Suprapubic skin (tissue), 4 donors: ENCODE data around the gene LHX5.

Experiments used
- EP300 ChIP-seq: sonication (generic); formaldehyde crosslinking; IDR thresholded peaks from one replicate; pipeline ENCODE4 v1.6.1; 2017; ENCODE audit warnings: antibody characterized with exemption
- POLR2AphosphoS5 ChIP-seq, 3 donors: sonication (generic); formaldehyde crosslinking; IDR thresholded peaks; one replicate each; pipeline ENCODE4 v1.6.1; 2017; ENCODE audit warnings: antibody characterized with exemption in 3 of 3
- TF ChIP-seq, protein P1 (sequence below), 2 donors: fragments of 200-600 bp in 1 of 2; fragments of 450-650 bp in 1 of 2; sonication (generic) in 1 of 2; IDR thresholded peaks; one replicate each; pipeline ENCODE4 v1.5.1; 2016 to 2019; ENCODE audit warnings: antibody characterized with exemption in 2 of 2, mild to moderate bottlenecking in 1 of 2, moderate library complexity in 1 of 2

DNA sequence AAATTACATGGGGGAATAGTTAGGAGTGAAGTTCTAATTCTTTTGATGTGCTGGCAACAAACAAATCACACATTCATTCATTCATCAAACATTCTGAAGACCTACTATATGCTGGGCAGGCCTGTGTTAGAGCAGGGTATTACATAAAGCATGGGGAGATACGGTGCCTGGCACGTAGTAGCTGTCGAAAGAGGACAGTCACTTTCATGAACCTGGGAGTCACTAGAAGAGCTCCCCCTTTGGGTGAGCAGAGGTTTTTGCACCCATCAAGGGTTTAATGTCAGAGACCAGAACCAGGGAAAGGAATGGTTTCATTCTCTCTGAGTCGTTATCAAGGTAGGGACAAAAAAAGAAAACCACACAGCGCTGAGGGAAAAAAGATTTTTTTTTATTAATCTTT, 10.0 kb downstream of the LHX5 start:
- TF ChIP-seq, protein P1, sequence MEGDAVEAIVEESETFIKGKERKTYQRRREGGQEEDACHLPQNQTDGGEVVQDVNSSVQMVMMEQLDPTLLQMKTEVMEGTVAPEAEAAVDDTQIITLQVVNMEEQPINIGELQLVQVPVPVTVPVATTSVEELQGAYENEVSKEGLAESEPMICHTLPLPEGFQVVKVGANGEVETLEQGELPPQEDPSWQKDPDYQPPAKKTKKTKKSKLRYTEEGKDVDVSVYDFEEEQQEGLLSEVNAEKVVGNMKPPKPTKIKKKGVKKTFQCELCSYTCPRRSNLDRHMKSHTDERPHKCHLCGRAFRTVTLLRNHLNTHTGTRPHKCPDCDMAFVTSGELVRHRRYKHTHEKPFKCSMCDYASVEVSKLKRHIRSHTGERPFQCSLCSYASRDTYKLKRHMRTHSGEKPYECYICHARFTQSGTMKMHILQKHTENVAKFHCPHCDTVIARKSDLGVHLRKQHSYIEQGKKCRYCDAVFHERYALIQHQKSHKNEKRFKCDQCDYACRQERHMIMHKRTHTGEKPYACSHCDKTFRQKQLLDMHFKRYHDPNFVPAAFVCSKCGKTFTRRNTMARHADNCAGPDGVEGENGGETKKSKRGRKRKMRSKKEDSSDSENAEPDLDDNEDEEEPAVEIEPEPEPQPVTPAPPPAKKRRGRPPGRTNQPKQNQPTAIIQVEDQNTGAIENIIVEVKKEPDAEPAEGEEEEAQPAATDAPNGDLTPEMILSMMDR (IDR thresholded peaks at IDR 0.05): no peak
- TF ChIP-seq POLR2AphosphoS5 (IDR thresholded peaks at IDR 0.05) (no peak), EP300 (no peak)
